GM19025 (cell line): ENCODE measurements around the gene ZKSCAN1.

ENCODE experiments used
- ATAC-seq: cut with Tn5 transposase; IDR thresholded peaks from one replicate; pipeline ENCODE4 v1.9.1; 2021; ENCODE audit warnings: mild to moderate bottlenecking, low read depth, moderate library complexity; ENCODE audit not compliant: unreplicated experiment

The ZKSCAN1 gene

GRCh38 chr7:100033526-100033925, 18.1 kb downstream of the ZKSCAN1 start:
- no peak for ATAC-seq

- ATAC-seq, result no peak
Observed at GRCh38 chr7:100034871-100035510, 19.6 kb downstream of the ZKSCAN1 start.

- ATAC-seq, result no peak
Observed at GRCh38 chr7:100035876-100036275, 20.5 kb downstream of the ZKSCAN1 start.

- ATAC-seq, result no peak
Observed at GRCh38 chr7:100038326-100038725, 22.9 kb downstream of the ZKSCAN1 start.

GRCh38 chr7:100040575-100040974, 25.2 kb downstream of the ZKSCAN1 start:
- no peak for ATAC-seq

- ATAC-seq, result no peak
Observed at GRCh38 chr7:100044718-100045117, 29.3 kb downstream of the ZKSCAN1 start.

- ATAC-seq, result no peak
Observed at GRCh38 chr7:100048680-100049079, 33.3 kb downstream of the ZKSCAN1 start.

GRCh38 chr7:100049441-100050291, 34.3 kb downstream of the ZKSCAN1 start, which contains the start of gene ZSCAN21:
Gene ZSCAN21 (plus strand): TSS chr7:100049774. CDS start chr7:100057007, 7,233 bp downstream.
- ATAC-seq, result peak; percentile 94

GRCh38 chr7:100051611-100052010, 36.2 kb downstream of the ZKSCAN1 start:
- no peak for ATAC-seq

- ATAC-seq, result no peak
Observed at GRCh38 chr7:100053215-100053614, 37.8 kb downstream of the ZKSCAN1 start.

GRCh38 chr7:100057006-100057405, 41.6 kb downstream of the ZKSCAN1 start:
- no peak for ATAC-seq

GRCh38 chr7:100059251-100059739, 43.9 kb downstream of the ZKSCAN1 start:
- ATAC-seq, result no peak

- no peak for ATAC-seq
Observed at GRCh38 chr7:100061518-100062193, 46.3 kb downstream of the ZKSCAN1 start.

GRCh38 chr7:100063376-100063775, 48.0 kb downstream of the ZKSCAN1 start:
- ATAC-seq, result no peak

- no peak for ATAC-seq
Observed at GRCh38 chr7:100064162-100064561, 48.8 kb downstream of the ZKSCAN1 start.

- no peak for ATAC-seq
Observed at GRCh38 chr7:100065452-100066186, 50.2 kb downstream of the ZKSCAN1 start.

- ATAC-seq, result no peak
Observed at GRCh38 chr7:100066953-100067352, 51.6 kb downstream of the ZKSCAN1 start.

- ATAC-seq, result no peak
Observed at GRCh38 chr7:100069991-100070390, 54.6 kb downstream of the ZKSCAN1 start.

GRCh38 chr7:100071018-100071723, 55.8 kb downstream of the ZKSCAN1 start:
- ATAC-seq, result no peak

GRCh38 chr7:100072462-100072861, 57.1 kb downstream of the ZKSCAN1 start:
- ATAC-seq, result no peak
